OCI-LY1 (cell line): ENCODE measurements around the gene MRPS27.

Source experiments
- CTCF ChIP-seq: fragments of 200-600 bp; sonication (generic), shearing (Covaris generic); IDR thresholded peaks from 2 replicates; pipeline ENCODE4 v1.5.1; 2017; ENCODE audit warnings: mild to moderate bottlenecking, antibody characterized with exemption, low read length, moderate library complexity, mixed read lengths
- EZH2 ChIP-seq: fragments of 200-600 bp; sonication (generic), shearing (Covaris generic); IDR thresholded peaks from 2 replicates; pipeline ENCODE4 v1.8.0; 2017; ENCODE audit warnings: borderline replicate concordance, mixed run types, mild to moderate bottlenecking, antibody characterized with exemption, low read length, moderate library complexity, mixed read lengths

GRCh38 chr5:72232838-72233237, 87.2 kb downstream of the MRPS27 start:
- TF ChIP-seq CTCF (no peak), EZH2 (no peak)
